GM18498 (cell line): ENCODE data around the gene MKI67.
"Not testable (repeated sequence)": the region's sequence is repeated elsewhere in the genome, so short reads cannot be mapped to it uniquely, and the experiment has no call there.

Source experiments
- ATAC-seq: cut with Tn5 transposase; IDR thresholded peaks from one replicate; pipeline ENCODE4 v1.9.1; 2021; ENCODE audit warnings: mild to moderate bottlenecking, moderate library complexity; ENCODE audit not compliant: unreplicated experiment

MKI67 gene, protein sequence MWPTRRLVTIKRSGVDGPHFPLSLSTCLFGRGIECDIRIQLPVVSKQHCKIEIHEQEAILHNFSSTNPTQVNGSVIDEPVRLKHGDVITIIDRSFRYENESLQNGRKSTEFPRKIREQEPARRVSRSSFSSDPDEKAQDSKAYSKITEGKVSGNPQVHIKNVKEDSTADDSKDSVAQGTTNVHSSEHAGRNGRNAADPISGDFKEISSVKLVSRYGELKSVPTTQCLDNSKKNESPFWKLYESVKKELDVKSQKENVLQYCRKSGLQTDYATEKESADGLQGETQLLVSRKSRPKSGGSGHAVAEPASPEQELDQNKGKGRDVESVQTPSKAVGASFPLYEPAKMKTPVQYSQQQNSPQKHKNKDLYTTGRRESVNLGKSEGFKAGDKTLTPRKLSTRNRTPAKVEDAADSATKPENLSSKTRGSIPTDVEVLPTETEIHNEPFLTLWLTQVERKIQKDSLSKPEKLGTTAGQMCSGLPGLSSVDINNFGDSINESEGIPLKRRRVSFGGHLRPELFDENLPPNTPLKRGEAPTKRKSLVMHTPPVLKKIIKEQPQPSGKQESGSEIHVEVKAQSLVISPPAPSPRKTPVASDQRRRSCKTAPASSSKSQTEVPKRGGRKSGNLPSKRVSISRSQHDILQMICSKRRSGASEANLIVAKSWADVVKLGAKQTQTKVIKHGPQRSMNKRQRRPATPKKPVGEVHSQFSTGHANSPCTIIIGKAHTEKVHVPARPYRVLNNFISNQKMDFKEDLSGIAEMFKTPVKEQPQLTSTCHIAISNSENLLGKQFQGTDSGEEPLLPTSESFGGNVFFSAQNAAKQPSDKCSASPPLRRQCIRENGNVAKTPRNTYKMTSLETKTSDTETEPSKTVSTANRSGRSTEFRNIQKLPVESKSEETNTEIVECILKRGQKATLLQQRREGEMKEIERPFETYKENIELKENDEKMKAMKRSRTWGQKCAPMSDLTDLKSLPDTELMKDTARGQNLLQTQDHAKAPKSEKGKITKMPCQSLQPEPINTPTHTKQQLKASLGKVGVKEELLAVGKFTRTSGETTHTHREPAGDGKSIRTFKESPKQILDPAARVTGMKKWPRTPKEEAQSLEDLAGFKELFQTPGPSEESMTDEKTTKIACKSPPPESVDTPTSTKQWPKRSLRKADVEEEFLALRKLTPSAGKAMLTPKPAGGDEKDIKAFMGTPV (N-terminal part only)

DNA sequence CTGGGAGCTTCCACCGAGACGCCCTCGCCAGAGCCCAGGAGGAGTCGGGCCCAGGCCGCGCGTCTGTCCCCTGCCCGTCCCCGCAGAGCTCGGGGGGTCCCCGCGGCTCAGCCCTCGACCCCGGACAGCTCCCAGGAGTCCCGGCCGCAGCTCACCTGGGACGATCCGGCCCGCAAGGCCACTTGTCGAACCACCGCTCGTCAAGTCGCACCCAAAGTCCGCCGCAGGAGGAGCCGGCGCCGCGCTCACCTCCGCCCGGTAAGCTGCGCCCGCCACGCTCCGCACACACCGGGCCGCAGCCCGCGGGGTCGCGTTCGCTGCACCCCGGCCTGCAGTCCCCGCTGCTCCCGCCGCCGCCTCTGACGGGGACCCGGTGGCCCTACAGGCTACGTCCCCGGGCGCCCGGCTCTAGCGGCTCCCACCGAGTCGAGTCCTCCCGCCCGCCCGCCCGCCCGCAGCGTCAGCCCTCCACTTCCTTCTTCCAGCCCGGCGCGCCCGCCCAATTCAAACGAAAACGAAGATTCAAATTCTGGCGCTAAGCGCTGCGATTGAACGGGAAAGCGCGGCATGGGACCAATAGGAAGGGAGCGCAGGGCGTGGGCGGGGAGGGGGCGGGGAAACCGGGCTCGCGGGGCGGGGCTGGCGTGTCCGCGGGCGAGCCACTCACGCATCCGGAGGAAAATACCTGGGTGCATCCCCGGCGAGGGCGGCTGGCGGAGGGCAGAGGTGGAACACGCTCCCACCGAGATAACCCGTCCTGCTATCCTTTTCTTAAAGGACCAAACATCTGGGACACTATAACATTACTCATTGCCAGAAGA, at the start of gene MKI67:
Gene MKI67 (minus strand): TSS at position 480 of the 821 bp plus-strand sequence. CDS start 756 bp downstream, outside the sequence.
- peak; percentile 90 for ATAC-seq

DNA sequence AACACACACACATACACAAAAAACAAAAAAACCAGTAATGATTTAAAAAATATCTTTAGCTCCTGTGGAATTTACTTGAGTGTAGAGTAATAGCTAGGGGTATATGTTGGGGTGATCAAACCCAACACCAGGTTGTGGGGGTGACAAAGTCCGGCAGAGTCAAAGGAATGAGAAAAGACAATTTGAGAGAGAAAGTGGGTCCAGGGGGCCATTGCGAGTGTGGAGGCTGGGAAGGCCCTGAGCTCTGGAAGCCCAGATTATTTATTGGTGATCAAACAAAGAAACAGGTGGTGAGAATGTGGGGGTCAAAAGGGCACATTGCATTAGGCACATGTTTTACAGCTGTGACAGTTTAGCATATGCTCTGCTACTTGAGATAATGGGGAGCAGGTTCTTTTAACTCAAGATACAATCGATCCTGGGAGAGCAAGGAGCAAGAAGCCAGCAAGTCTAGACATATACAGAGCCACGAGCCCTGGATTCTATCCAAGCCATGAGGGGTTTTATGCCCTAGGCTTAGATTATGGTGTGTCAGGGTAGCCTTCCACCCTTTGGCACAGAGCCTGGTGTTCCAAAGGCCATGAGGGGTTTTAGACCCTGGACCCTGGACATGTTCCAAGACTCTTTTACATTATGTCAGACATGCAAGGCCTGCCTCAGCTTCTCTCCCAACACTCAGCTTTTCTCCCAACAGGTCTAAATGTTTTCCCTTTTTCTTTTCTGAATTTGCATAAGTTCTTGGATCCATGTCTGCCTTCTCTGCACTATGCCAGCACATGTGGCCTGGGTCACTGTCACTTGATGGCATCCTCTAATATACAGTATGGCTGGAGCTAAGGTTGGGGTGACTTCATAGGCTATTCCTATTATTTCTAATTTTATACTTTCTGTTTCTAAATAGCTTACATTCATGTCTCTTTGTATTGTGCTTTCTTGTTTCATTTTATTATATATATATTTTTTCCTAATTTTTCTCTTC, 48.6 kb upstream of the MKI67 start:
- no peak for ATAC-seq

DNA sequence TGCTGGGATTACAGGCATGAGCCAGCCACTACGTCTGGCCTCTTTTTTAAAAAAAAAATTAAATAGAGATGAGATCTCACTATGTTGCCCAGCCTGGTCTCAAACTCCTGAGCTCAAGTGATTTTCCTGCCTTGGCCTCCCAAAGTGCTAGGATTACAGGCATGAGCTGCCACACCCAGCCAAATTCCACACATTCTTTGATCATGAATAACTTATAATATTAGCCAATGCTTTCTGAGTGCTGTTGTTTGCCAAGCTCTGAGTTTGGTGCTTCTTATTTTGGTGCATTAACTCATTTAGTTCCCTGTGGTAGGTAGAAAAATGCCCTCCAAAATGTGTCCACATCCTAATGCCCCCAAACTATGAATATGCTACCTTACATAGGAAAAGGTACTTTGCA, 47.2 kb upstream of the MKI67 start:
- ATAC-seq: no peak

DNA sequence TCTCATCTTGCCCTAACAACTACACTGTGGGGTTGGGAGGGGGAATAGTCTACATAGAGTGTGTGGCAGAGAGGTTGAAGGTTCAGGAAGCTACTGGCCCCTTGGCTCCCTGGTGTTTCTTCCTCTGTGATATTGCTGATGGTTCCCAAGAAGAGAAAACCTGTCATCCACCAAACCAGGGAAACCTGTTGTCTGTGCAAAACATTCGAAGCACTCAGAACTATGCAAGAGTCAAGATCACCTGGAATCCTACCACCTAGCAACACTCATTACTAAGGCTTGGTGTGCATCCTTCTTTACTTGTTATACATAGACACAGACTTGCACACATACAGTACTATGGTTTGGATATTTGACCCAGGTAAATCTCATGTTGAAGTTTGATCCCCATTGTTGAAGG, 46.5 kb upstream of the MKI67 start:
- no peak for ATAC-seq

DNA sequence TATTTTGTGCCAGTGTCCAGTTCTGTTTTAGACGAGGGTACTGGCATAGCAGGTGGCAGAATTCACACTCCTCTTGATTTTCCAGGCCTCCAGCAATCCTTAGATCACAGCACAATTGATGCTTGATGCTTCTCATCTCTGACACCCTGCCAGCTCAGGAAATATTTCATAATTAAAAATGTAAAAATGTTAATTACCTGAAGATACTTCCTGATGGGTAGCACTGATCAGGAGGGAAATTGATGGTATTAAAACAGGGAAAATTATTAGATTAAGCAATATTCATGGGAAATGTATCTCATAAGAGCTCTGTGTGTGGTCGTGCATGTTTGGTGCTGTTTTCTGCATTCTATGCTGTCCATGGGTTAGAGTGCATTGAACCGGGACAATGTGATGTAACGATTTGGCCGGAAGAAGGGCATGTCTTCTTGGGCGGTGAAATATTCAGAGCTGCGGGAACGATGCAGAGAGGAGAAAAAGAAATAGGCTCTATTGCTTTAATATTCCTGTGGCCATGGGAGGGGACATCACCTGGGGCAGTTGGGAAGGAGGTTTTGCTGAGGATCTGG, 43.7 kb upstream of the MKI67 start:
- no peak for ATAC-seq

DNA sequence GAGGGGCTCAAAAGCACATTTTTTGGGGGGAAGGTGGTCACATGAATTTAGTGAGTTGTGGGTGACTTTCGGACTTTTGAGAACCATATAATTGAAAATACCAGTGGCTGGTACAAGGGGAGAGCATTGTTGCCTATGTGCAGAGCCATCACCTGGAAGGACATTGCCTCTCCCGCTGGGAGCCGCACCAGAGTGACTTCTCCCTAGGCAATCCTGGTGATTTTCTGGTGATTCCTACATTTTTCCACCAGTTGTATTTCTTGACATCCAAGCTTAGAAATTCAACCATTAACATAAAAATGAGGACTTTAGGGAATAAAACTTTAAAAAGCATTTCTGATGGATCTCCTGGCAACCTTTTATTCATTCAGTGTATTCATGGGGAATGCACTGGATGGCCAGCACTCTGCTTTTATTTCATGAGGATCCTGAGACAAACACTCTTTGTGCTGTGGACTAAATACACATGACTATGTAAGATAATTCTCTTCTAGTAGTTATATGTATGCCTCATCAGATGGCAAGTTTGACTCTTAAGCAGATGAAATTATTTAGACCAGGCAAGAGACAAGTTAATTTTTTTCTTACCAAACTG, 41.8 kb upstream of the MKI67 start:
- ATAC-seq: no peak

DNA sequence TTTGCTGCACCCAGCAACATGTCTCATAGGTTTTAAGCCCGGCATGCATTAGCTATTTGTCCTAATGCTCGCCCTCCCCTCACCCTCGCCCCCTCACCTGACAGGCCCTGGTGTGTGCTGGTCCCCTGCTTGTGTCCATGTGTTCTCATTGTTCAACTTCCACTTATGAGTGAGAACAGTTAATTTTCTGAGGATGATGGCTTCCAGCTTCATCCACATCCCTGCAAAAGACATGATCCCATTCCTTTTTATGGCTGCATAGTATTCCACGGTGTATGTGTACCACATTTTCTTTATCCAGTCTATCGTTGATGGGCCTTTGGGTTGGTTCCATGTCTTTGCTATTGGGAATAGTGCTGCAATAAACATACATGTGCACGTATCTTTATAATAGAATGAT, 40.9 kb upstream of the MKI67 start:
- ATAC-seq: not testable (repeated sequence)

DNA sequence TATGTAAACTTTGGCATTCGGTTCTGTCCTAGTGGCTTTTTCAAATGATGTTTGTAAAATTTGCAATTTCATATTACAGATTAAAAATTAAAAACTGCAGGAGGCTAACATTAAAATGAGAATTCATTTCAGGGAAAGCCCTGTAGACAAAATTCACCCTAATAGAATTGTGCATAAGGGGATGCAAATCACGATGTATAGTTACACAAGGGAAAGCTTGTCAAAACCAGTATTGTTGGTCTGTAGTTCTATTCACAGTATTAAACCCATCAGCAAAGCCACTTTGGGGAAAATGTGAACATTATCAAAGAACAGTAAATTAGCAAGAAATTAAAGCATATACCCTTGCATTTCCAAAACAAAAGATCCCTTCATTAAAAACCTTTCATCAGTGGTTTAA, 39.9 kb upstream of the MKI67 start:
- ATAC-seq: no peak

DNA sequence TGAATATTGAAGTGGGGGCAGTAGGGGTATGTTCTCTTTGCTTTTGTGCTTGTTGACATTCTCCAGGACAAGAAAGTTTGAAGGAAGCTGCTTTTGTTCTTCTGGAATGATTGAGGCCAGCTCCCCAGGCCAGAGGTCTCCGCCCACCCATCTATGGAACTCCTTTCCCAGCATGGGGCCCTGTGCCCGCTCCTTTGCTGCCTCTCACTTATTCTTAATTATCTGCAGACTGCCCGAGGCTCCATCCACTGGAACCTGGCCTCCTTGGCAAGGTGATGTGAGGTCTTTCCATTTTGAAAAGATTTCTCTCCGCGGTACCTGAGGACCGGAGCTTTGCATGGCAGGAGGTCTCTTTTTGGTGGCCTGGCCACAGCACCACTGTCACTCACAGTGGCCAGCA, 39.3 kb upstream of the MKI67 start:
- no peak for ATAC-seq

DNA sequence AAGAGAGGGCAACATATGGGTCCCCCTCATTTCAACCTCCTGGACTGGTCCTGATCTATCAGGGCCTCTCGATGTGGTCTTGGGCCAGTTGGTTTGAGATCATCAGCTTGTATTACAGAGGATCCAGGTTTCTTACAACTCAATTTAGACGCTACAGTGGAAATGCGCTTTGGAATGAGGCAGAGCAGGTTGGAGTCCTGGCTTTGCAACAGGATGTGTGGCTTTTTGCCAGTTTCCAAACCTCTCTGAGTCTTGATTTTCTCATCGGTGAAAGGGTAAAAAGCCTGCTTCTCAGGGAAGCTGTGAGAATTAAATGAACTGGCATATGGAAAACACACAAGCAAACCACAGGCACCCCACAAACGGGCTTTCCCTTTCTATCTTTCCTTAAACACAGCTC, 37.5 kb upstream of the MKI67 start:
- ATAC-seq: no peak

DNA sequence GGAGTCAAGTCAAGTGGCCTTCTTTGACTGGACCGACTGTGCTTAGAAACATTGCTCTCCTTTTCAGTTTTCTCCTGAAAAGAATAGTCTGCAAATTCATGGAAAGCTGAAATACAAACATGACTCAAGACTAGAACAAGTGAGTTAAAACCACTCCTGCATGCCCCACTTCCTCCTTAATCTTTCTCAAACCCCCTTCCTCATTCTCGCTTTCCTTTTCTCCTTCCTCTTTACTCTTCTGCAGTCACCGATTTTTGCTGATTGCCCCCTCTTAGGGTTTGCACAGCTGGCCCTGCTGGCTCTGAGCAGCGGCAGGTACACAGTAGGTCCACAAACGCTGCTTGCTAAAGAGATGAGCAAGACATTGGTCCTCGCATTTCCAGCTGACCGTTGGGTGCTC, 34.8 kb upstream of the MKI67 start:
- peak; percentile 58 for ATAC-seq

DNA sequence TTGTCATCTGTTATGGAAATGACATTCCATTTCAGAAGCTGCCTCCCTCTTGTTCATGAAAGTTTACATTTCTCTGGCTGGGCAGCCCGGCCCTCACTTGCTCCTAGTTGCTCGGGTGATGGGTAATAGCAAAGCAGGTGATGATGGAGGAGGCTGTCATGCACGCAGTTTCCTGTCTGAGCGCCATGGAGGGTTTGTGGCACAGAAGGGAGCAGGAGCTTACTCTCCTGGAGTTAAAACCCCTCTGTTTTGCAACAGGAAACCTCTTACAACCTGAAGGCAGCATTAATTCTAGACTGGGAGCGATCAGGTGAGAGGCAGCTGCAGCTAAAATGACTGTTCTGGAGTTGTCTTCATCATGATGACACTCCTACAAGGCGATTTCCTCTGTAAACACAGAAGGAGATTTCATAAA, 34.1 kb upstream of the MKI67 start:
- no peak for ATAC-seq

DNA sequence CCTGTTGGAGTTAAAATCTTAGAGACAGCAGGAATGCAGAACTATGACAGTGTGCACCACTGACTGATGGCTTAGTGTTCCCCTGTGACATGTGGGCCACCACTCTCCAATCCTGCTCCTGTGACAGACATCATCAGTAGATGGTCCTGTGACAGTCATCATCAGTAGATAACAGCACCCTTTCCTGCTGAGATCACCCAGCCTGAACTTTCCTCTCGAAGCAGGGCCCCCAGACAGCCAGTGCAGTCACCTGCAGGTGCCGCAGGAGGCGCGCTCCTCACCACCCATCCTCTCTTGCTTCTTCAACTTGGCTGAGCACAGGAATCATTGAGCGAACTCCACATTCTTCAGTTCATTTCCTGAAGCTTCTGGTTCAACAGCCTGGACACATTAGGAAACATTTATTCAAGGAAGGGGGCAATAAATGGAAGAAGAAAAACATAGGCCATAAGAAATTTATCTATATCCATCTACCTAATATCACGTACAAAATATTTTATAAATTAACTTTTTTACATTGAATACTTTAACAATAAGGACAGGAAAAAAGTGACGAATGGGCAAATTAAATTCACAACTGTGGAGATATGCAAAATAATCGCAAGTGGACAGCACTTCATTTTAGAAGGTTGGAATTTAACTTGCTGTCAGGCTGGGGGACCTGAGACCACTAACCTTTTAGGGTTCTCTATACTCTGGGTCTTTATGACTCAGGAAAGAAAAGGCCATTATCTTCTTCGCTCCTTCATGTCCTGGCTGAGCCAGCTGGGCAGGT, 32.0 kb upstream of the MKI67 start:
- ATAC-seq: no peak

DNA sequence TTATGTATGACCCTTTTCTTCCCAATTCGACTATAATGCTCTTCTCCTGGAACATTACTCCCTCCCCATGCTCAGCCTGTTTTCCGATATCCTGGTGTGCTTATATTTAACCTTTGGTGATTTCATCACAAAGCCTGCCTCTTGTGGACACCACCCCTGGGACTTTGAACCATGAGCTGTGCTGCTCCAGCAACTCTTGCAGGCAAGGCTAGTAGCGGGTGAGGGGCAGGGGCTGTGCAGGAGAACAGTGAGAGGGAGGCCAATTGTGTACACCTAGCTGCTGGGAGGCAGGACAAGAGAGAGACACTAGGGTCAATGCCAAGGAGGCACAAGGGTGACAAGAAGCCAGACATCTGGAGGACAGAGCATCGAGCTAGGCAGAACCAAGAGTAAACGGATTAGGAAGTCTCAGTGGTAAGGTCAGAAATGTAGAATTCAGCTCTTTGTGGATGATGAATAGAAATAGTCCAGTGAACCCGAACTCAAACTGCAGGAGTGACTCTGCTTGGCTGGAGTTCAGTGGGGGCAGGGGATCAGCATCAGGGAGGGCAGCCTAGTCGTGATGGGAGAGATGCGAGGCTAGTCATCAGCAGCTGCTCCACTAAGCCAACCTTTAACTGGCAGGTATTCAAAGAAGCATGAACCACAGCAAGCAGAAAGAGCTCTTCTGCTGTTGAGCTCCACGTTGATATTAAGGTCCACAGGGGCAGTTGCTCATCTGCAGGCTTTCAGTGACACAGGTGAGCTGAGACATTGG, 31.0 kb upstream of the MKI67 start:
- ATAC-seq: no peak

DNA sequence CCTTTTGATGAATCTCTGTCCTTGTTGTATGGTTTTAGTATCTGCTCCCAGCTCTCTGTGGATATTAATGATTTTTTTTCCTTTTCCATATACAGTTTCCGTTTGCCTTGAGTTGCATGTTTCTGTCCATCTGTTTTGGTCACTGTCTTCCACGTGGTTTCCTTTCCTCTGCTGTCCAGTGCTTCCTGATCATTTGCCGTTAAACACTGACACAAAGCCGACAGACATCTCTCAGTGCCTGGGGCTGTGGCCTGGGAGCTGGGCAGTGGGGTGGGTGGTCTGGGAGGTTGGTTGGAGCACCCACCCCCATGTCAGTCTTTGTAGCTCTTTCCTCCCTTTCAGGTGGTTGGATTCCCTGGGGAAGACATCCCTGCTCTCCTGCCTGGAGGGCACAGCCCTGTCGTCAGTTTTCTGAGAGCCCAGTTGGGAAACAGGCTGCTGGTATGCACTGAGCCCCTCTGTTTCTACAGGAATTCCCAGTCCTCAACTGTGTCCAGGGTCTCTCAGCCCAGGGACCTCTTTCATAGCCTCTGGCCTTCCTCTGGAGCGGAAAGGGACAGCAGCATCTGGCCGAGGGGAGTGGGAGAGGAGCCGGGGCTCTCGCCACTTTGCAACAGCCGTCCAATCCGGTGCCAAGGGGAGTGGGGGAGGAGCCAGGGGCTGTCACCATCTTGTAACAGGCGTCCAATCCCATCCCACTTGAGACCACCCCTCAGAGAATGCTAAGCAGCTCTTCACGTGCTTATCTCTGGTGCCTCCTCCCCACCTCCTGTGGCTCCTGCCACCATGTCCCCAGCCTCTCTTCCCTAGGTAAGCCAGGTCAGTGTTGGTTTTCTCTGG, 26.7 kb upstream of the MKI67 start:
- no peak for ATAC-seq

DNA sequence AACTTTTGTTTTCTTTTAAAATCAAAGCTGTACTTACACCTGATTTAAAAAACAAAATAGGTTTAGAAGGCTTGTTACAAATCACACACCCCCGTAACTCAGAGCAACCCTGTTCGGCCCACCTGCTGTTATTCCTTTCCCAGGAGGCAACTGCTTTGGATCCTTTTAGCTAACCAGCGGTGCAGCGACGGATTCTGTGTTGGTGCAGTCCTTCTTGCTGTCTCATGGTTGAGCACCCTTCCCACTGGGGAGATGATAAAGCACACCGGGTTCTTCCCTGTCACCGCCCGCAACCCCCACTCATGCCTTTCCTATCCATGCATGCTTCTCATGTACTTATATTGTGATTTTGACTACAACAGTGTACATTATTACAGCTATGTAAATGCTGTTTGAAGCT, 24.8 kb upstream of the MKI67 start:
- ATAC-seq: no peak
